Measurements from ENCODE around the gene TLL2.

Gene TLL2

DNA sequence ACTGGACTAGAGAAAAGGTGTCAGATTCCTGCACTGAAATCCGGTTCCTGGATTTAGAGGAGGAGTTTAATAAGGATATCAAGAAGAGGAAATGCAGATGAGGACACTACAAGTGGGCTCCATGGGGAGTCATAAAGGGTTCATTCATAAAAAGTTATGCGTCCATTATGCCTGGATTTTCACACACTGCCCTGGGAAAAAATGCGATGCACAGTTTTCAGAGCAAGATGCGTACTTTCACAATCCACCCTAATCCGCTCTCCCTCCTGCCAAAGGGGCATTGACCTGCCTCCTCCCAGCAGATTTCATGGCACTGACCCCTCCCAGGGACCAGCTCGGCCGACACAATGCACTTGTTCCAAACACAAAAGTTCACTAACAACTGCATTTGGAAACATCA is 112.7 kb downstream of the TLL2 start:
- no peak for DNase-seq (ENCODE audit: low read depth in 1 of 2, low spot score in 1 of 2)

DNA sequence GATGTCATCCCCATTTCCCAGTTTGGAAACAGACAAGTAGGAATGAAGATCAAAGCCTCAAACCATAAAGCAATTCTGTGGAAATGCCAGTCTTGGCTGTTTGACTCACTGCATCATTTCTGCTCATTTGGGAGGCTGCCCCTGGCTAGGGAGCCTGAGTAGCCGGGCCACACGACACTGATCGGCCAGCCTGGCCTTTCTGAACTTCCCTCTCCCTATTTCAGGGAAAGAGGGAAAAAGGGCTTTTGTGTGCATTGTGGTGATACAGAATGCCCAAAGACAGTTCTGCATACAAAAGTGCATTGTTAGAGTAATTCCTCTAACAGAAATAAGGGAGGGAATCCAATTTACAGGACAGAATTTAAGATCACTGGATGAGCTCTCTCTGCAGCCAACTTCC is 113.3 kb downstream of the TLL2 start:
- DNase-seq (ENCODE audit: low read depth in 1 of 2, low spot score in 1 of 2), result no peak

DNA sequence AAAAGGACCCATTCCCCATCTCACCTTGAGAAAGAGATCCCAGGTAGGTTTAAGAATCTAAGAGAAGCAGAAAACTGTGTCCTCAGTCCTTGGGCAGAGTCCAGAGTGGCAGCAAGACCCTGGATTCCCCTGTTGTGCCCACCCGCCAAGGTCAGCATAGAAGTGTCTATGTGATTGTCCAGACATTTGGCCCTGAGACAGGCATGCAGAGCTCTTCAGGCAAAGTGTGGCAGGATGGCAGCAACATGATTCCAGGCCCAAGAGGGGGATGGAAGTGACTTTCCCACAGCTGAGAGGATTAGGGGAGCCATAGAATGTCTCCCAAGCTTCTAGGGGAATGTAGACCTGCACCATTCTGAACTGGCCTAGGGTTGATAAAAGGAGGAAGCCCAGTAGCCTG is 115.8 kb downstream of the TLL2 start:
- no peak for DNase-seq (ENCODE audit: low read depth in 1 of 2, low spot score in 1 of 2)

DNA sequence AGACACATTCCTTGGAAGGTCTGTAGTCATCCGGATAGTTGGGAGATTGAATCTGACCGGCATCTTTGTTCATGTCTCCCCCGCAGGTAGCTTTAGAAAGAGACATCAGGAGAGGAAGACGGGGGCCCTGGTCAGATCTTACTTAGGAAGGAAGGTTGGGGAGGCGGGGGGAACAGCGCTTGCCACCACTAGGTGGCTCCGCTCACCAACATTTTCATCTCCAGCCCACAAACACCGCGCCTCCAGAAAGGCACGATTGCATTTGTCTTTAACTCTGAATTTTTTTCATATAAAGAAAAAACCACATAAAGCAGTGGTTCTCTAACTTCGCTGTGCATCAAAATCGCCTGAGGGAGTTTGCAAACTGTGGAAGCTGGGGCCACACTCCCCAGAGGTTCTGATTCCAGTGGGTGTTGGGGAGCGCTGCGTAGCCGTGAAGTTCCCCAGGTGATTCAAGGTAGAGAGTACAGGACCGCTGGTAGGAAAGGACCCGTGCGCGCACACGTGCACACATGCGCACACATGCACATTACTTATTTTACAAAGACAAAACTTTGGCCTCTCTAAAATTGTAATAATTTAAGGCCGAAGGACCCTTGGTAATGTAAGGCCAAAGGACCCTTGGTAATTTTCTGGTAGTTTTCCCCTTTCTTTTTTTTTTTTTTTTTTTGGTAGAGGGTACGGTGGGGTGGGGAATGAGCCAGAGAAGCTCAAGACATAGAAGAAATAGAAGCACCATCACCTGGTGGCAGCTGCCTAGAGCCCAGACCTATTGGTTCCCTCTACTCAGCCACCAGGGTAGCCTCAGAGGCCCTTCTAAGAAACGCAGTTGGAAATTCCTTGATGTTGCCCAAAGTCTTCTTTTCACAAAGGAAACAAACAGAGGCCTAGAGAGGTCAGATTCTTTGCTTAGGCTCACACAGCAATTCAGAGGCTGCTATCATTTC is 117.5 kb downstream of the TLL2 start:
- DNase-seq (ENCODE audit: low read depth in 1 of 2, low spot score in 1 of 2), result peak in 1 of 2 donors; percentile 25

GRCh38 chr10:96390460-96390864 is 123.3 kb downstream of the TLL2 start:
- no peak for DNase-seq (ENCODE audit: low read depth in 1 of 2, low spot score in 1 of 2)

GRCh38 chr10:96389785-96390184 is 123.9 kb downstream of the TLL2 start:
- no peak for DNase-seq (ENCODE audit: low read depth in 1 of 2, low spot score in 1 of 2)

- no peak for DNase-seq (ENCODE audit: low read depth in 1 of 2, low spot score in 1 of 2)
These were observed 126.1 kb downstream of the TLL2 start for GRCh38 chr10:96387601-96388000.

GRCh38 chr10:96387161-96387560 is 126.6 kb downstream of the TLL2 start:
- no peak for DNase-seq (ENCODE audit: low read depth in 1 of 2, low spot score in 1 of 2)

- no peak for DNase-seq (ENCODE audit: low read depth in 1 of 2, low spot score in 1 of 2)
These were observed 129.2 kb downstream of the TLL2 start for GRCh38 chr10:96384506-96384905.

- no peak for DNase-seq (ENCODE audit: low read depth in 1 of 2, low spot score in 1 of 2)
These were observed 132.9 kb downstream of the TLL2 start for GRCh38 chr10:96380821-96381220.

GRCh38 chr10:96379758-96380157 is 134.0 kb downstream of the TLL2 start:
- DNase-seq (ENCODE audit: low read depth in 1 of 2, low spot score in 1 of 2), result no peak

- DNase-seq (ENCODE audit: low read depth in 1 of 2, low spot score in 1 of 2), result no peak
These were observed 135.0 kb downstream of the TLL2 start for GRCh38 chr10:96378741-96379140.

DNA sequence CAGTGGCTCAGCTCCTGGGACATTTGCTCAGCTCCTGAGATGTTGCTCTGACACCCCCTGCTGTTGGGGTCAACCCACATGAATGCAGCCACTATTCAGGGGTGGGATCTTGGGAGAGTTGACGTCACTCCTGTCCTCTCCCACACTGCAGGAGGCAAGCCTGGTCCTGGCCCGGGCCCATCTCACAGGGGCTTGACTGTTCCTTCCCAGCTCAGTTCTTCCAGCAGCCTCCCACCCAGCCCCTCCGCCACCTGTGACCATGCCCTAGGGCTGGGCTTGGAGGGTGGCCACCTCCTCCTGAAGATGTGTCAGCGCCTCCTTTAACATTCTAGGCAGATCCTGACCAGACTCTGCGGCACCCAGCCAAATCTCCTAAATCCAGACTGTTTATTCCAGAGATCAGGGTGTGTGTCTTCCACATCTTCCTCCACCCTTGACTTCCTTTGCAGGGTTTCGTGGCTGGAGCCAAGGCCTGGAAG is 135.9 kb downstream of the TLL2 start:
- no peak for DNase-seq (ENCODE audit: low read depth in 1 of 2, low spot score in 1 of 2)

- no peak for DNase-seq (ENCODE audit: low read depth in 1 of 2, low spot score in 1 of 2)
These were observed 137.2 kb downstream of the TLL2 start for GRCh38 chr10:96376483-96376882.

DNA sequence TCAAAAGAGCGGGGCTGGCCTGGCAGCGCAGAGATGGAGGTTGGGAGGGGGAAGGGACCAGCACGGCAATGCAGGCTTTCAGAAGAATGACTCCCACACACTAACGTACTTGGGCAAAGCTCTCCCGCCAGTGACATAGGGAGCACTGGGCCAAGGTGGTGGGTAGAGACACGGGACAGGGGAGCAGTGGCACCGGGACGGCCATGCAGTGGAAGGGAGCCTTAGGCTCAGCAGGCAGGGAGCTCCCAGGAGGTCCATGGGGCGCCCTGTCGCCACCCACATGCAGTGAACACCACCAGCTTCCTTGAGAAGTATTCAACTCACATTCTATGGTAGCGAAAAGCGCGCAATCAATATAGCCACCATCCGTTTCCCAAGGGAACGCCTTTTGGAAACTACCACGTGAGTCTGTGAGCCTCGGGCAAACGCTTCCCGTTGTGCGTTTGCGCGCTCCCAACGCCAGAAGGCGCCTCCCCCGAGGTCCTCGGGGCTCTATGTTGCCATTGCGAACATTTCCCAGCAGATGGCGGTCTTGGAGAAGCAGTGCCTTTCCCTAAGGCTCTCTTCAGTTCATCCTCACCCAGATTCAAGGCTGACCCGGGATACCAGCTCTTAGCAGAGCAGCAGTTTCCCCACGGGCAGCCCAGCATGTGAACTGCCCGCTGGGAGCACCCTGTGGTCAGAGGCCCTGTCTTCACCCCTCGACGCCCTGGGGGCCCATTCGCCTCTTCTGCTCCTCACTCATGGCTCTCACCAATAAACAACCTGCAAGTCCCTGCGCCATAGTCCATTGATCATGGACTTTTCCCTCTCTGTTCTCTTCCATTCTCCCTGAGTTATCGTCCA is 138.5 kb downstream of the TLL2 start:
- peak; percentile 34 to 40 for DNase-seq (ENCODE audit: low read depth in 1 of 2, low spot score in 1 of 2)

- no peak for DNase-seq (ENCODE audit: low read depth in 1 of 2, low spot score in 1 of 2)
These were observed 139.1 kb downstream of the TLL2 start for GRCh38 chr10:96374639-96374984.

GRCh38 chr10:96374004-96374403 is 139.7 kb downstream of the TLL2 start:
- no peak for DNase-seq (ENCODE audit: low read depth in 1 of 2, low spot score in 1 of 2)

DNA sequence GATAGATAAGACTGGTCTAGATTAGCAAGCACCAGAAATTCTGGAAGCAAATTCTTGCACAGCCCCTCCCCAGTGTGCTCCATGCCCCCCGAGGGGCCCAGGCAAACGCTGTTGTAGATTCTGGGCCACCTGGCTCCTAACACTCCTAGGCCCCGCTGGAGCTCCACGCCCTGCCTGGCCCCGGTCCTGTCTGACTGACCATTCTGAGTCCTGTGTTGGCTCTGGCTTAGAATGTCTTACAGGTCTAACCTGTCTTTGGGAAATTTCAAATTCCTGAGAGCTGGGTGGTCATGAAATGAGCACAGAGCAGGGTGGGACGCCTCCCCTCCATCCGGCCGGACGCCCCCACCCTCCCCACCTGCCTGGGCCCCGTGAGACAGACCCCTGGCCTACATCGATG is 142.4 kb downstream of the TLL2 start:
- DNase-seq (ENCODE audit: low read depth in 1 of 2, low spot score in 1 of 2), result no peak

DNA sequence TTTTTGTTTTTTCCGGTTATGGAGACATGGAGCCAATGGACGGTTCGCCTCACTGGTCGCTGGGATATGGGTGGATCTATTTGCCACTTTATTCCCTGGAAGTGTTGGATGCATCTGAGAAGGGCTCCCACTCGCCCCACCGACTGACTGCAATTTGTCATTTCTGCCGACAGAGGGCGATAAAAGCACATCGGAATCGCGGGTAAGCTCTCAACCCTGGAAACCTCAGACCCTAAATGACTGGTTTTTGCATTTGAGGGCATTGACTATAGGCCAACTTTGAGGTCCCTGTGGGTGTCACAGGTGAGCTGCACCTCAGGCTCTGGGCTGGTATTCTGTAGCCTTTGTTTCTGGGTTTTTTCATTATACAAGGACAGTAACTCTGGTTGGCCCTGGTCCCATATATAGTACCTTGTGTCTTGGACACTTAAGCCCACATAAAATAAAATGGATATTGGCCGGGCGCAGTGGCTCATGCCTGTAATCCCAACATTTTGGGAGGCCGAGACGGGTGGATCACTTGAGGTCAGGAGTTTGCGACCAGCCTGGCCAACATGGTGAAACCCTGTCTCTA is 143.1 kb downstream of the TLL2 start:
- DNase-seq (ENCODE audit: low read depth in 1 of 2, low spot score in 1 of 2), result peak in 1 of 2 donors; percentile 22

- no peak for DNase-seq (ENCODE audit: low read depth in 1 of 2, low spot score in 1 of 2)
These were observed 143.7 kb downstream of the TLL2 start for GRCh38 chr10:96369890-96370583.

DNA sequence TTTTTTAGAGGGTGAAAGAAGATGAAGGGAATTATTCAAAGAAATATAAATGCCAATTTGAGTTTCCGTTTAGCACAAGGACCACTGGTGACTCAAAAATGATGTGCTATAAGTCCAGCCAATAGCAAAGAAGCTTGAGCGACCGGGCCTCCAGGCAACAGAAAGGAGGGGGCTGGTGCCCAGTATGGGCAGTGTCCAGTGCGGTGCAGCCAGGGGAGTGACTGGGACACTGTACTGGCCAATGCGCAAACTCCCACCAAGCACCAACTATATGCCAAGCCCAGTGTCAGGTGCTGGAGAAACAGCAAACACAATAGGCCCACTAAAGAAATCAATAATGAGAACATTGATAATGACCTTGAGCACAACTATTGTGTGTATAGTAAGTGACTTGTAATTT is 144.8 kb downstream of the TLL2 start:
- DNase-seq (ENCODE audit: low read depth in 1 of 2, low spot score in 1 of 2), result no peak

Data from activated T-helper 1 cell treated with anti-CD3 and anti-CD28 coated beads, Interleukin-2, amount 50 U/mL, for 16 hours (primary cell).